Endothelial cell of umbilical vein (primary cell): ENCODE results near the gene INTU. TPM values are rescaled to one million over a fixed set of nuclear protein-coding genes. Genes with fewer than 3 reads are reported as not detected.

Experiments used
- BruUV-seq: library from RNA; stranded (reverse); fragments of 400-500 nt; replicated peaks from 2 replicates; lab custom pipeline; 2021; lab: Mats Ljungman, UMichigan
- CTCF ChIA-PET: fragments of 300-600, 350-600 bp; sonication (Branson Sonifier 250); formaldehyde crosslinking; loops from one replicate; lab custom pipeline; 2021; ENCODE audit warnings: antibody characterized with exemption, inconsistent platforms; lab: Charles Lee
- POLR2A ChIA-PET: fragments of 300-600, 350-600 bp; sonication (Branson Sonifier 250); formaldehyde crosslinking; loops from one replicate; lab custom pipeline; 2021; ENCODE audit warnings: antibody characterized with exemption, inconsistent platforms; lab: Charles Lee
- DNase-seq: peaks from one replicate; pipeline ENCODE4 v3.0.0-alpha.2; 2011; ENCODE audit warnings: low read depth, low spot score
- FAIRE-seq: peaks from 2 replicates; lab custom pipeline; 2011; peaks lifted over from hg19 to GRCh38; lab: Jason Lieb, UNC
- H2AFZ ChIP-seq: 2 replicates; pipeline ENCODE4 v1.6.0; 2012; ENCODE audit warnings: low read depth, low read length, control low read depth, inconsistent platforms
- H3K27ac ChIP-seq: 2 replicates; pipeline ENCODE4 v1.5.1; 2011; ENCODE audit warnings: low read depth, mild to moderate bottlenecking, control low read depth, low read length, moderate library complexity; ENCODE audit not compliant: insufficient read depth
- H3K27me3 ChIP-seq, 2 experiments: 2 replicates each; pipeline versions ENCODE4 v1.6.0 to v1.6.1; 2011; ENCODE audit warnings: low read length in 2 of 2, mixed read lengths in 1 of 2; ENCODE audit not compliant: control insufficient read depth in 2 of 2, insufficient read depth in 2 of 2
- H3K36me3 ChIP-seq, 2 experiments: 2 replicates in 1 of 2; 3 replicates in 1 of 2; pipeline ENCODE4 v1.5.1; 2011; ENCODE audit warnings: low read length in 2 of 2, mild to moderate bottlenecking in 1 of 2, moderate library complexity in 1 of 2; ENCODE audit not compliant: control insufficient read depth in 2 of 2, insufficient read depth in 2 of 2; ENCODE audit errors: extremely low read depth in 1 of 2
- H3K4me1 ChIP-seq: 3 replicates; pipeline ENCODE4 v1.5.1; 2011; ENCODE audit warnings: mild to moderate bottlenecking, low read length; ENCODE audit not compliant: control insufficient read depth, insufficient read depth; ENCODE audit errors: extremely low read depth
- H3K4me2 ChIP-seq: 2 replicates; pipeline ENCODE4 v1.6.1; 2011; ENCODE audit warnings: low read length, control low read depth, mixed read lengths; ENCODE audit not compliant: insufficient read depth
- H3K4me3 ChIP-seq, 3 experiments: fragments of 200-600 bp in 1 of 3; sonication (generic), shearing (Covaris generic) in 1 of 3; replicated peaks in 1 of 3; 2 replicates each; pipeline ENCODE4 v1.5.1; 2011 to 2016; ENCODE audit warnings: control low read depth in 3 of 3, low read length in 3 of 3, mild to moderate bottlenecking in 2 of 3, inconsistent platforms in 1 of 3, low read depth in 1 of 3, moderate library complexity in 1 of 3; ENCODE audit not compliant: insufficient read depth in 1 of 3
- H3K79me2 ChIP-seq: 2 replicates; pipeline ENCODE4 v1.6.0; 2012; ENCODE audit warnings: low read length, inconsistent platforms; ENCODE audit not compliant: control insufficient read depth, insufficient read depth
- H3K9ac ChIP-seq: replicated peaks from 2 replicates; pipeline ENCODE3; 2011; ENCODE audit warnings: low read length, control low read depth; ENCODE audit not compliant: insufficient read depth; ENCODE audit errors: extremely low read depth
- H3K9me1 ChIP-seq: replicated peaks from 3 replicates; pipeline ENCODE4 v1.6.0; 2011; ENCODE audit warnings: mild to moderate bottlenecking, low read length; ENCODE audit not compliant: control insufficient read depth, insufficient read depth; ENCODE audit errors: extremely low read depth
- H3K9me3 ChIP-seq: replicated peaks from 2 replicates; pipeline ENCODE4 v1.5.1; 2012; ENCODE audit warnings: low read length, inconsistent platforms; ENCODE audit not compliant: control insufficient read depth, insufficient read depth
- H4K20me1 ChIP-seq: replicated peaks from 2 replicates; pipeline ENCODE3; 2011; ENCODE audit warnings: mild to moderate bottlenecking, low read length; ENCODE audit not compliant: control insufficient read depth, insufficient read depth; ENCODE audit errors: extremely low read depth
- EZH2 ChIP-seq: IDR thresholded peaks from 2 replicates; pipeline ENCODE4 v1.6.1; 2012; ENCODE audit warnings: borderline replicate concordance, low read depth, mild to moderate bottlenecking, moderate library complexity, low read length, inconsistent platforms; ENCODE audit not compliant: severe bottlenecking
- FOS ChIP-seq: IDR thresholded peaks from 2 replicates; pipeline ENCODE4 v1.6.1; 2011; ENCODE audit warnings: mild to moderate bottlenecking, low read length, moderate library complexity, borderline replicate concordance; ENCODE audit not compliant: insufficient read depth
- GATA2 ChIP-seq: IDR thresholded peaks from 2 replicates; pipeline ENCODE4 v1.7.0; 2011; ENCODE audit warnings: low read depth, mild to moderate bottlenecking, moderate library complexity, mixed read lengths, low read length; ENCODE audit not compliant: insufficient read length, insufficient read depth
- JUN ChIP-seq: IDR thresholded peaks from 2 replicates; pipeline ENCODE4 v1.6.1; 2011; ENCODE audit warnings: borderline replicate concordance, low read depth; ENCODE audit not compliant: insufficient read length, insufficient read depth
- MYC ChIP-seq: IDR thresholded peaks from one replicate; pipeline ENCODE4 v1.6.1; 2011; ENCODE audit warnings: mild to moderate bottlenecking, low read depth, low read length
- POLR2A ChIP-seq: IDR thresholded peaks from 2 replicates; pipeline ENCODE4 v1.6.1; 2012; ENCODE audit warnings: low read depth, mild to moderate bottlenecking, control low read depth, low read length
- POLR2AphosphoS5 ChIP-seq: IDR thresholded peaks from 2 replicates; pipeline ENCODE4 v1.6.1; 2012; ENCODE audit warnings: low read depth, mild to moderate bottlenecking, control low read depth, low read length, moderate library complexity; ENCODE audit not compliant: insufficient read depth
- dilution Hi-C: fragments of 300-500 bp; cut with MboI; formaldehyde crosslinking; loops from one replicate; pipeline ENCODE4 v1.15.0; 2019; ENCODE audit warnings: low sequenced_read_pairs; ENCODE audit not compliant: extremely low pct_ligation_motif_present
- intact Hi-C: fragments of 100-400 bp; cut with micrococcal nuclease; formaldehyde crosslinking; loops from one replicate; pipeline ENCODE4 v1.10.0; 2022
- polyA plus RNA-seq, 4 experiments: library from polyadenylated mRNA; depleted of rRNA in 3 of 4; stranded (reverse) in 3 of 4; unstranded in 1 of 4; fragments of >200 nt; gene quantifications; 2 replicates each; pipeline versions ENCODE4 v1.2.1 to v1.2.3, GENCODE V29; 2011 to 2012; ENCODE audit warnings: missing spikeins in 1 of 4
- total RNA-seq: library from RNA; stranded (reverse); gene quantifications from 2 replicates; pipeline ENCODE4 v1.2.3, GENCODE V29; 2021
- TF ChIP-seq, protein P1 (sequence below), 2 donors: IDR thresholded peaks; 1 replicate in 1 of 2; 2 replicates in 1 of 2; pipeline ENCODE4 v1.5.1; 2011; ENCODE audit warnings: low read length in 2 of 2, mild to moderate bottlenecking in 2 of 2, moderate library complexity in 2 of 2, control low read depth in 1 of 2, inconsistent platforms in 1 of 2, low read depth in 1 of 2; ENCODE audit not compliant: insufficient read depth in 1 of 2; ENCODE audit errors: extremely low read depth in 1 of 2
- TF ChIP-seq, protein P2 (sequence below): IDR thresholded peaks from 2 replicates; pipeline ENCODE4 v1.6.1; 2011; ENCODE audit not compliant: insufficient read depth, insufficient read length

Gene INTU
- total and polyA plus RNA-seq, 2 donors (not counting 3 experiments of a cell fraction or from before 2014, with no cell fraction given): 1.4 to 5.4 TPM

DNA sequence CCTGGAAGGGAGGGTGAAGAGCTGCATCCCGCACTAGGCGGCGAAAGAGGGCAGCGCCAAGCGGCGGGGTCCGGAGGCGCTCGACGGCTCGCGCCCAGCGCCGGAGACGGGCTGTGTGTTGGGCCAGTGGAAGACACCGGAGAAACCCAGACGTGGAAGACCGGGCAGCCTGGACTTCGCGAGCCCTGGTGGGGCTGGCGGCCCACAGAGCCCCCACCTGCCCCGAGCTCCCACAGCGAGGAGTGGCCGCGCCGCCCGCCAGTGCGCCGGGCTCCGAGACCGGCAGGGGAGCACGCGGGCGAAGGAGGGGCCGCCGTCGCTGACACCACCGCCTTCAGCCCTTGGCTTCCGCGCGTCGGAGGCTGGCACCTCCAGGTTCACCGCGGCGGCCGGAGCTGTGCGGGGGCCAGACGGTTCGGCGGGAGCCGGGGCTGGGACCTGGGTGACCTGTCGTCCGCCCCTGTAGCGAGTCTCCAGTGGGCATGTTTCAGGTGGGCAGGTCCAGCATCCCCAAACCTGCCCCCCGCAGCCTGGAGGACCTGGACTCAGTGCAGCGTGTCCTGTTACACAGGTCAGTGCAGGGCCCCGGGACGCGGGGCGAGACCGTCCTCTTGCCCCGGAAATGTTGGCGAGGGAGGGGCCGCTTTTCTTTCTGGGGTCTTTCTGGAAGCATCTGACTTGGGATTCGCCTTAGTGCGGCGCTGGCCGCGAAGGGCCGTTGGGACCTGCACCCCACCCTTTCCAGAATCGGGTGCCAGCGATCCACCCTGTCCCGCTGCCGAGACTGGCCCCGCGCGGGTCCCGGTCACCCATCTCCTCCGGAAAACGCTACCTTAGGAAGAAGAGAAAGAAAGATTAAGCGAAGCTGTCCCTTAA lies 9.6 kb upstream of the INTU start:
- peak; percentile 57 for DNase-seq
- H4K20me1 ChIP-seq: no peaks in the 10 kb centered on the region
- ChIA-PET POLR2A (interaction anchor here (2.2 kb wide), 1 partner anchor 9 kb away, joined by 7 read pairs; the partner anchor contains the start of gene INTU), CTCF (interaction anchor here (0.9 to 2.7 kb wide), 8 partner anchors 9 to 343 kb away, joined by 3 to 35 read pairs (median 6); partner anchors contain the start of genes HSPA4L and INTU)
- no peaks in the 10 kb centered on the region for H3K36me3 ChIP-seq
- H3K4me3 ChIP-seq: peak overlapping the region; percentile 48 to 89 (median 78)
- peaks cover 15% of the 10 kb centered on the region for H3K4me1 ChIP-seq
- H3K9me1 ChIP-seq: no peaks in the 10 kb centered on the region
- dilution Hi-C loops: no loop called here
- H2AFZ ChIP-seq: peak overlapping the region; percentile 100
- H3K9me3 ChIP-seq: no peaks in the 10 kb centered on the region
- TF ChIP-seq, protein P1, sequence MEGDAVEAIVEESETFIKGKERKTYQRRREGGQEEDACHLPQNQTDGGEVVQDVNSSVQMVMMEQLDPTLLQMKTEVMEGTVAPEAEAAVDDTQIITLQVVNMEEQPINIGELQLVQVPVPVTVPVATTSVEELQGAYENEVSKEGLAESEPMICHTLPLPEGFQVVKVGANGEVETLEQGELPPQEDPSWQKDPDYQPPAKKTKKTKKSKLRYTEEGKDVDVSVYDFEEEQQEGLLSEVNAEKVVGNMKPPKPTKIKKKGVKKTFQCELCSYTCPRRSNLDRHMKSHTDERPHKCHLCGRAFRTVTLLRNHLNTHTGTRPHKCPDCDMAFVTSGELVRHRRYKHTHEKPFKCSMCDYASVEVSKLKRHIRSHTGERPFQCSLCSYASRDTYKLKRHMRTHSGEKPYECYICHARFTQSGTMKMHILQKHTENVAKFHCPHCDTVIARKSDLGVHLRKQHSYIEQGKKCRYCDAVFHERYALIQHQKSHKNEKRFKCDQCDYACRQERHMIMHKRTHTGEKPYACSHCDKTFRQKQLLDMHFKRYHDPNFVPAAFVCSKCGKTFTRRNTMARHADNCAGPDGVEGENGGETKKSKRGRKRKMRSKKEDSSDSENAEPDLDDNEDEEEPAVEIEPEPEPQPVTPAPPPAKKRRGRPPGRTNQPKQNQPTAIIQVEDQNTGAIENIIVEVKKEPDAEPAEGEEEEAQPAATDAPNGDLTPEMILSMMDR (IDR thresholded peaks at IDR 0.05; ENCODE audit: extremely low read depth in 1 of 2, insufficient read depth in 1 of 2, low read depth in 1 of 2, low read length in 2 of 2): peak; percentile 24 to 51
- TF ChIP-seq POLR2A (no peak), GATA2 (no peak), JUN (no peak), EZH2 (peak; percentile 59), POLR2AphosphoS5 (no peak), MYC (no peak), FOS (no peak)
- TF ChIP-seq, protein P2, sequence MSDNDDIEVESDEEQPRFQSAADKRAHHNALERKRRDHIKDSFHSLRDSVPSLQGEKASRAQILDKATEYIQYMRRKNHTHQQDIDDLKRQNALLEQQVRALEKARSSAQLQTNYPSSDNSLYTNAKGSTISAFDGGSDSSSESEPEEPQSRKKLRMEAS: no peak
- H3K4me2 ChIP-seq: peak overlapping the region; percentile 90
- BruUV-seq: no TSS peak
- no peaks in the 10 kb centered on the region for H3K79me2 ChIP-seq
- FAIRE-seq: no peak
- peaks cover 0 to 19% of the 10 kb centered on the region in 2 experiments for H3K27me3 ChIP-seq
- peak overlapping the region; percentile 55 for H3K9ac ChIP-seq
- intact Hi-C loops: loop anchor here (1.0 kb wide), 3 partner anchors 9 to 109 kb away; partner anchors contain the start of gene INTU
- H3K27ac ChIP-seq: no peak overlapping the region
